Measurements from ENCODE around the gene TMEFF1.

GRCh38 chr9:100452894-100453293 is 20.1 kb upstream of the TMEFF1 start:
- TF ChIP-seq CTCF (IDR thresholded peaks at IDR 0.05) (no peak), POLR2A (IDR thresholded peaks at IDR 0.05) (no peak)
